HCT116 (cell line): ENCODE data around the gene KLHDC8B. TPM values are rescaled to one million over a fixed set of nuclear protein-coding genes. Genes with fewer than 3 reads are reported as not detected.
A peak's percentile ranks its signal among the peaks of the same experiment; 100 is the strongest.

ENCODE experiments used
- ATAC-seq: fragments of 200-7000 bp; cut with Tn5 transposase; 2 replicates; pipeline ENCODE4 v1.9.1; 2020; ENCODE audit warnings: mild to moderate bottlenecking, moderate library complexity
- BruUV-seq: library from RNA; stranded (reverse); fragments of 400-500 nt; replicated peaks from 2 replicates; lab custom pipeline; 2021; lab: Mats Ljungman, UMichigan
- CTCF ChIA-PET: fragments of 300-600 bp; sonication (Branson Sonifier 250); formaldehyde crosslinking; loops from one replicate; lab custom pipeline; 2021; ENCODE audit warnings: antibody characterized with exemption; lab: Charles Lee
- POLR2A ChIA-PET: fragments of 300-600, 350-600 bp; sonication (Branson Sonifier 250); formaldehyde crosslinking; loops from one replicate; lab custom pipeline; 2021; ENCODE audit warnings: antibody characterized with exemption; lab: Charles Lee
- RAD21 ChIA-PET, 2 experiments: fragments of 300-600 bp; sonication (Branson Sonifier 250); formaldehyde crosslinking; loops; one replicate each; lab custom pipeline; 2023; ENCODE audit warnings: low total read pairs in 2 of 2; ENCODE audit not compliant: uncharacterized antibody in 2 of 2, unreplicated experiment in 2 of 2, low non-redundant PET in 1 of 2; lab: Charles Lee
- DNase-seq: peaks from one replicate; pipeline ENCODE4 v3.0.0-alpha.2; 2010; ENCODE audit warnings: low read depth, low spot score
- H2AFZ ChIP-seq: fragments of 200-600 bp; shearing (Covaris generic), sonication (generic); 2 replicates; pipeline ENCODE4 v1.6.1; 2017; ENCODE audit warnings: low read depth, mixed run types, mixed read lengths, antibody characterized with exemption, low read length; ENCODE audit not compliant: poor library complexity, severe bottlenecking
- H3K27ac ChIP-seq: 2 replicates; pipeline ENCODE4 v1.5.1; 2012; ENCODE audit warnings: low read depth, low read length
- H3K27me3 ChIP-seq: fragments of 200-600 bp; sonication (generic); 2 replicates; pipeline ENCODE4 v1.6.1; 2016; ENCODE audit warnings: mixed run types, low read length, mixed read lengths; ENCODE audit not compliant: insufficient read depth
- H3K36me3 ChIP-seq, 2 experiments: fragments of 200-500 bp in 1 of 2; fragments of 200-600 bp in 1 of 2; sonication (Bioruptor generic) in 1 of 2; sonication (generic) in 1 of 2; 2 replicates each; pipeline versions ENCODE4 v1.5.1 to v1.6.1; 2014 to 2016; ENCODE audit warnings: low read length in 2 of 2, inconsistent platforms in 1 of 2, mixed read lengths in 1 of 2, mixed run types in 1 of 2; ENCODE audit not compliant: insufficient read depth in 2 of 2, control insufficient read depth in 1 of 2
- H3K4me1 ChIP-seq, 2 experiments: fragments of 200-600 bp in 1 of 2; sonication (generic) in 1 of 2; 2 replicates each; pipeline versions ENCODE4 v1.5.1 to v1.6.1; 2012 to 2017; ENCODE audit warnings: low read length in 2 of 2, inconsistent platforms in 1 of 2, mild to moderate bottlenecking in 1 of 2, mixed read lengths in 1 of 2, mixed run types in 1 of 2, moderate library complexity in 1 of 2; ENCODE audit not compliant: insufficient read depth in 2 of 2, control insufficient read depth in 1 of 2
- H3K4me2 ChIP-seq: fragments of 200-600 bp; sonication (generic); 2 replicates; pipeline ENCODE4 v1.6.1; 2017; ENCODE audit warnings: mixed run types, low read length, mixed read lengths
- H3K4me3 ChIP-seq, 2 experiments: fragments of 200-600 bp in 1 of 2; sonication (generic) in 1 of 2; replicated peaks in 1 of 2; 2 replicates each; pipeline ENCODE4 v1.5.1; 2011 to 2016; ENCODE audit warnings: low read length in 2 of 2, control low read depth in 1 of 2, low read depth in 1 of 2, mild to moderate bottlenecking in 1 of 2, mixed read lengths in 1 of 2, mixed run types in 1 of 2
- H3K79me2 ChIP-seq: fragments of 200-600 bp; sonication (generic); 2 replicates; pipeline ENCODE4 v1.6.1; 2017; ENCODE audit warnings: mild to moderate bottlenecking, mixed run types, low read length, moderate library complexity, mixed read lengths; ENCODE audit not compliant: insufficient read depth
- H3K9ac ChIP-seq: fragments of 200-600 bp; sonication (generic); 2 replicates; pipeline ENCODE4 v1.6.1; 2016; ENCODE audit warnings: low read length, mixed read lengths
- H3K9me2 ChIP-seq: fragments of 200-600 bp; sonication (generic), shearing (Covaris generic); 2 replicates; pipeline ENCODE4 v1.6.1; 2017; ENCODE audit warnings: mixed run types, mild to moderate bottlenecking, moderate library complexity; ENCODE audit not compliant: insufficient read depth
- H3K9me3 ChIP-seq, 2 experiments: fragments of 200-500 bp in 1 of 2; fragments of 200-600 bp in 1 of 2; sonication (Bioruptor generic) in 1 of 2; sonication (generic) in 1 of 2; 2 replicates each; pipeline ENCODE4 v1.6.1; 2014 to 2017; ENCODE audit warnings: low read length in 2 of 2, mixed read lengths in 2 of 2, inconsistent platforms in 1 of 2, low read depth in 1 of 2, mild to moderate bottlenecking in 1 of 2, mixed run types in 1 of 2, moderate library complexity in 1 of 2; ENCODE audit not compliant: control insufficient read depth in 1 of 2, insufficient read depth in 1 of 2
- H4K20me1 ChIP-seq: fragments of 200-600 bp; sonication (generic), shearing (Covaris generic); 2 replicates; pipeline ENCODE4 v1.6.1; 2017; ENCODE audit warnings: mixed run types, mild to moderate bottlenecking, moderate library complexity; ENCODE audit not compliant: insufficient read depth
- CBX3 ChIP-seq: IDR thresholded peaks from 2 replicates; pipeline ENCODE4 v1.6.1; 2012; ENCODE audit warnings: low read depth
- CEBPB ChIP-seq: IDR thresholded peaks from 2 replicates; pipeline ENCODE4 v1.6.1; 2012; ENCODE audit warnings: low read depth
- CTCF ChIP-seq, 3 experiments: fragments of 200-600 bp in 1 of 3; sonication (generic) in 1 of 3; IDR thresholded peaks in 2 of 3; conservative IDR thresholded peaks in 1 of 3; 2 replicates each; pipeline ENCODE4 v1.5.1; 2012 to 2017; ENCODE audit warnings: low read depth in 2 of 3, low read length in 2 of 3, antibody characterized with exemption in 1 of 3, borderline replicate concordance in 1 of 3, control low read depth in 1 of 3, mild to moderate bottlenecking in 1 of 3, mixed read lengths in 1 of 3, mixed run types in 1 of 3, moderate library complexity in 1 of 3; ENCODE audit not compliant: insufficient read depth in 1 of 3
- EGR1 ChIP-seq: IDR thresholded peaks from 2 replicates; pipeline ENCODE4 v1.6.1; 2012; ENCODE audit warnings: low read depth
- EZH2phosphoT487 ChIP-seq: fragments of 200-600 bp; IDR thresholded peaks from 2 replicates; pipeline ENCODE4 v1.6.1; 2018; ENCODE audit warnings: antibody characterized with exemption, borderline replicate concordance
- POLR2A ChIP-seq: IDR thresholded peaks from 2 replicates; pipeline ENCODE4 v1.7.0; 2011; ENCODE audit warnings: borderline replicate concordance; ENCODE audit not compliant: insufficient read depth, insufficient read length; ENCODE audit errors: extremely low read depth
- POLR2AphosphoS5 ChIP-seq: IDR thresholded peaks from 2 replicates; pipeline ENCODE4 v1.6.1; 2011; ENCODE audit warnings: mild to moderate bottlenecking, low read depth, low read length, moderate library complexity
- TCF7L2 ChIP-seq: IDR thresholded peaks from 2 replicates; pipeline ENCODE4 v1.7.0; 2011; ENCODE audit warnings: borderline replicate concordance, inconsistent platforms; ENCODE audit not compliant: insufficient read depth, insufficient read length; ENCODE audit errors: extremely low read depth
- ZFX ChIP-seq: fragments of 450-650 bp; IDR thresholded peaks from 2 replicates; pipeline ENCODE4 v1.6.1; 2017
- intact Hi-C: fragments of 100-400 bp; cut with micrococcal nuclease; formaldehyde crosslinking; loops from 2 replicates; pipeline ENCODE4 v1.10.0; 2022
- total RNA-seq: library from RNA; stranded (reverse); gene quantifications from one replicate; pipeline ENCODE4 v1.2.1, GENCODE V29; 2021; ENCODE audit not compliant: unreplicated experiment

Gene KLHDC8B
- total RNA-seq, 1 experiment from 2014 or later: 10.4 TPM

GRCh38 chr3:49172551-49173041 is 1.2 kb downstream of the KLHDC8B start:
- peak overlapping the region; percentile 99 for H3K4me2 ChIP-seq
- no peak overlapping the region for H2AFZ ChIP-seq
- H4K20me1 ChIP-seq: no peaks in the 10 kb centered on the region
- no peaks in the 10 kb centered on the region for H3K36me3 ChIP-seq
- no peak for DNase-seq
- no peak for TF ChIP-seq POLR2AphosphoS5
- TF ChIP-seq ZFX: 0 out of 2 replicates have a peak, but pooled peaks have one; percentile 9
- TF ChIP-seq CTCF (IDR thresholded peaks at IDR 0.05 in 2 of 3, conservative IDR thresholded peaks at IDR 0.05 in 1 of 3; ENCODE audit: borderline replicate concordance in 1 of 3, insufficient read depth in 1 of 3, low read depth in 2 of 3, low read length in 2 of 3): no peak
- ChIA-PET CTCF (interaction anchor here (1.3 kb wide), 1 partner anchor 277 kb away, joined by 3 read pairs; no protein-coding TSS in a partner anchor), POLR2A (no interaction called here), RAD21 (no interaction called here)
- H3K9me3 ChIP-seq: no peaks in the 10 kb centered on the region
- H3K9ac ChIP-seq: no peak overlapping the region
- no peaks in the 10 kb centered on the region for H3K9me2 ChIP-seq
- no peak for ATAC-seq
- intact Hi-C loops: loop anchor here (5.0 kb wide), 2 partner anchors 90 to 185 kb away; partner anchors contain the start of gene GPX1
- H3K27me3 ChIP-seq: no peaks in the 10 kb centered on the region
- BruUV-seq: no TSS peak
- H3K4me1 ChIP-seq: peaks cover 14 to 37% of the 10 kb centered on the region in 2 experiments; a peak in 3 of 4 replicates
- H3K4me3 ChIP-seq: peak overlapping the region in 1 of 2 experiments; percentile 57; a peak in 1 of 4 replicates
- no peaks in the 10 kb centered on the region for H3K79me2 ChIP-seq
- H3K27ac ChIP-seq: peak overlapping the region; percentile 7; the same call in 1 of the 2 replicates

- Histone ChIP-seq H3K27me3 (no peaks in the 10 kb centered on the region), H3K9me2 (no peaks in the 10 kb centered on the region), H4K20me1 (no peaks in the 10 kb centered on the region), H3K9me3 (no peaks in the 10 kb centered on the region), H3K79me2 (no peaks in the 10 kb centered on the region), H3K27ac (peak overlapping the region; percentile 7; the same call in 1 of the 2 replicates), H3K4me3 (no peak overlapping the region), H3K36me3 (no peaks in the 10 kb centered on the region), H2AFZ (no peak overlapping the region), H3K4me1 (peaks cover 14 to 37% of the 10 kb centered on the region in 2 experiments; a peak in 3 of 4 replicates), H3K4me2 (no peak overlapping the region), H3K9ac (no peak overlapping the region)
- no TSS peak for BruUV-seq
- no peak for DNase-seq
- TF ChIP-seq EGR1 (no peak), TCF7L2 (no peak), CEBPB (no peak), EZH2phosphoT487 (no peak), CBX3 (no peak), POLR2A (no peak)
- CTCF ChIA-PET: interaction anchor here (1.3 kb wide), 1 partner anchor 276 kb away, joined by 3 read pairs; no protein-coding TSS in a partner anchor
- ATAC-seq: no peak
- intact Hi-C loops: loop anchor here (5.0 kb wide), 2 partner anchors 89 to 184 kb away; partner anchors contain the start of gene GPX1
- RAD21 ChIA-PET: no interaction called here
- POLR2A ChIA-PET: no interaction called here
These were observed 1.9 kb downstream of the KLHDC8B start for GRCh38 chr3:49173116-49173791.
